HL-60/S4 treated with phorbol 12-myristate 13-acetate at 8.2 ng/mL for 4 days and 3 days (cell line): ENCODE measurements around the gene LMTK2.
"Not testable (repeated sequence)": the region's sequence is repeated elsewhere in the genome, so short reads cannot be mapped to it uniquely, and the experiment has no call there.

ENCODE experiments used
- in situ Hi-C: fragments of 300-500 bp; cut with MboI; formaldehyde crosslinking; loops from 2 replicates; pipeline ENCODE4 v1.15.0; 2022; ENCODE audit warnings: low sequenced_read_pairs

The LMTK2 gene

GRCh38 chr7:98102170-98102569, 4.5 kb upstream of the LMTK2 start:
- in situ Hi-C loops, result no loop called here

- in situ Hi-C loops, result no loop called here
These were observed 619 bp upstream of the LMTK2 start for GRCh38 chr7:98105942-98106544.

- in situ Hi-C loops, result no loop called here
These were observed 655 bp downstream of the LMTK2 start for GRCh38 chr7:98107313-98107721.

- in situ Hi-C loops, result no loop called here
These were observed 3.8 kb downstream of the LMTK2 start for GRCh38 chr7:98110249-98111022.

GRCh38 chr7:98112077-98112476, 5.4 kb downstream of the LMTK2 start:
- in situ Hi-C loops, result no loop called here

GRCh38 chr7:98115746-98116525, 9.3 kb downstream of the LMTK2 start:
- in situ Hi-C loops, result no loop called here

GRCh38 chr7:98116656-98117461, 10.2 kb downstream of the LMTK2 start:
- in situ Hi-C loops, result no loop called here

- in situ Hi-C loops, result no loop called here
These were observed 12.7 kb downstream of the LMTK2 start for GRCh38 chr7:98119256-98119918.

- in situ Hi-C loops, result no loop called here
These were observed 13.9 kb downstream of the LMTK2 start for GRCh38 chr7:98120559-98120958.

GRCh38 chr7:98121388-98121787, 14.7 kb downstream of the LMTK2 start:
- in situ Hi-C loops, result not testable (repeated sequence)

GRCh38 chr7:98123365-98123696, 16.7 kb downstream of the LMTK2 start:
- in situ Hi-C loops, result no loop called here

- in situ Hi-C loops, result no loop called here
These were observed 19.1 kb downstream of the LMTK2 start for GRCh38 chr7:98125759-98126158.

GRCh38 chr7:98126311-98127142, 19.9 kb downstream of the LMTK2 start:
- in situ Hi-C loops, result no loop called here

GRCh38 chr7:98128346-98128745, 21.7 kb downstream of the LMTK2 start:
- in situ Hi-C loops, result no loop called here

- in situ Hi-C loops, result no loop called here
These were observed 24.3 kb downstream of the LMTK2 start for GRCh38 chr7:98130959-98131358.

GRCh38 chr7:98133181-98133580, 26.5 kb downstream of the LMTK2 start:
- in situ Hi-C loops, result no loop called here

GRCh38 chr7:98133621-98134303, 27.1 kb downstream of the LMTK2 start:
- in situ Hi-C loops, result no loop called here

- in situ Hi-C loops, result no loop called here
These were observed 28.0 kb downstream of the LMTK2 start for GRCh38 chr7:98134420-98135228.
